K562 (cell line): ENCODE measurements around the gene SEPHS2. TPM values are rescaled to one million over a fixed set of nuclear protein-coding genes. Genes with fewer than 3 reads are reported as not detected.

Experiments
- CEBPB ChIP-seq: fragments of 450-650 bp; IDR thresholded peaks from 2 replicates; pipeline ENCODE4 v1.6.1; 2016; ENCODE audit warnings: missing genetic modification characterization, missing compliant biosample characterization
- FOS ChIP-seq: IDR thresholded peaks from 3 replicates; pipeline ENCODE4 v1.6.1; 2011; ENCODE audit not compliant: insufficient read length; ENCODE audit errors: extremely low read depth
- FOXJ3 ChIP-seq: sonication (generic); formaldehyde crosslinking; IDR thresholded peaks from 2 replicates; pipeline ENCODE4 v1.4.0; 2020; ENCODE audit warnings: mild to moderate bottlenecking, missing genetic modification reagents
- HMGXB4 ChIP-seq: sonication (generic); formaldehyde crosslinking; IDR thresholded peaks from 2 replicates; pipeline ENCODE4 v1.8.1; 2023; ENCODE audit warnings: mild to moderate bottlenecking, missing genetic modification reagents
- KAT8 ChIP-seq: fragments of 450-650 bp; IDR thresholded peaks from 2 replicates; pipeline ENCODE4 v1.6.1; 2016; ENCODE audit warnings: low read depth, mild to moderate bottlenecking
- MCM2 ChIP-seq: fragments of 450-650 bp; IDR thresholded peaks from 2 replicates; pipeline ENCODE4 v1.6.1; 2017; ENCODE audit warnings: low read depth, mild to moderate bottlenecking
- MTA2 ChIP-seq: fragments of 450-650 bp; IDR thresholded peaks from 2 replicates; pipeline ENCODE4 v1.6.1; 2016; ENCODE audit warnings: low read depth
- PML ChIP-seq: IDR thresholded peaks from 2 replicates; pipeline ENCODE4 v1.6.1; 2012; ENCODE audit warnings: low read length, inconsistent platforms
- POLR2H ChIP-seq: IDR thresholded peaks from 2 replicates; pipeline ENCODE4 v1.6.1; 2016; ENCODE audit warnings: missing genetic modification characterization, low read depth, mild to moderate bottlenecking, control low read depth, missing compliant biosample characterization, moderate library complexity
- ZNF224 ChIP-seq: sonication (generic); formaldehyde crosslinking; IDR thresholded peaks from 2 replicates; pipeline ENCODE4 v1.8.0; 2022; ENCODE audit warnings: mild to moderate bottlenecking, missing genetic modification reagents
- polyA plus RNA-seq, 8 experiments: library from polyadenylated mRNA; depleted of rRNA in 4 of 8; stranded (reverse) in 5 of 8; unstranded in 3 of 8; fragments of >200 nt; fragmentation: Nextera tagmentation in 2 of 8; fragmentation: Illumina TruSeq in 1 of 8; extraction: Ambion mirVana in 2 of 8; extraction: Trizol in 1 of 8; gene quantifications; 2 replicates each; pipeline versions ENCODE4 v1.2.1 to v1.2.3, GENCODE V29; 2011 to 2014; ENCODE audit warnings: inconsistent platforms in 1 of 8, missing spikeins in 1 of 8
- total RNA-seq, 7 experiments: library from RNA; depleted of rRNA in 6 of 7; stranded (reverse); fragments of >200 nt in 6 of 7; fragmentation: Illumina TruSeq in 2 of 7; extraction: Trizol in 2 of 7; gene quantifications; 2 replicates each; pipeline versions ENCODE4 v1.2.1 to v1.2.3, GENCODE V29; 2011 to 2021; ENCODE audit warnings: low replicate concordance in 1 of 7
- TF ChIP-seq, protein P1 (sequence below): fragments of 200-600 bp; sonication (generic); IDR thresholded peaks from one replicate; pipeline ENCODE4 v1.6.1; 2012; ENCODE audit warnings: mild to moderate bottlenecking, low read depth, low read length, inconsistent platforms
- TF ChIP-seq, protein P2 (sequence below): fragments of 450-650 bp; IDR thresholded peaks from 2 replicates; pipeline ENCODE4 v1.6.1; 2016; ENCODE audit warnings: antibody characterized with exemption

SEPHS2 gene
- total and polyA plus RNA-seq, 9 of the 15 experiments (the other 6 are each of a cell fraction or from before 2014, with no cell fraction given): 20.9 to 90.6 (median 43.4) TPM

DNA sequence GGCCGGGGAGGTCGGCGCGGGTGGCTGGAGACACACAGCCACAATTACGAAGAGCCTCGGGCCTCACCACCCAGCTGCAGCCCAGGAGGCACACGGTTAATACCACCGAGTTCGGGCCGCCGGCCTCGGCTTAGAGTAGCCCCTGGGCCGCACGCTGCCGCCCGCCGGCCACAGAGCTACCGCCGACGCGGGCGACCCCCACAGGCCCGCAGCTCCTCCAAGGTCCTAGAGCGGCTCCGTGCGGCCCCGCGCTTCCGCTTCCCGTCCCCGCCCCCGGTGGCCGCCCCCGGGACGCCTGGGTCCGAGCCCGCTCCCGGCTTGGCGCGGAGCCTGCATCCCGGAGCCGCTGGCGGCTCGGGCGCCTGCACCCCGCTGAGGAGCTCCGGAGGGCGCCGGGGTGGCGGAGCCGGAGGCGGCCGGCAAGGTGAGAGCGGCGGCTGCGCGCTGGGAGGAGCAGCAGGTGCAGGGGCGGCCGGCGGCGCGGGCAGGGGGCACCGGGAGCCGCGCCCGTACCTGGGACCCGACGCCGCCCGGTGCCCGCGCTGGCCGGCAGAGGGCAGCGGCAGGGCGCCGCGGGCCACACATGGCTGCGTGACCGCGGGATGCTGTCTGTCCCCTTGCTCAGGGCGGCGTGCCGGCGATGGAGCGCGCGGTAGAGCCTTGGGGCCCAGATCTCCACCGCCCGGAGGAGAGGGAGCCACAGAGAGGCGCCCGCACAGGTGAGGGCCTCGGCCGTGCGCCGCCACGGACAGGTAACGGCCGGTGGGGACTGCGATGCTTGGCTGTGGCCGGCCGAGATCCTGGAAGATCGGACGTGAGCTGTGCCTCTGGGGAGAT is 50.3 kb downstream of the SEPHS2 start, which contains the start of gene ZNF48 (continued):
- TF ChIP-seq, protein P1, sequence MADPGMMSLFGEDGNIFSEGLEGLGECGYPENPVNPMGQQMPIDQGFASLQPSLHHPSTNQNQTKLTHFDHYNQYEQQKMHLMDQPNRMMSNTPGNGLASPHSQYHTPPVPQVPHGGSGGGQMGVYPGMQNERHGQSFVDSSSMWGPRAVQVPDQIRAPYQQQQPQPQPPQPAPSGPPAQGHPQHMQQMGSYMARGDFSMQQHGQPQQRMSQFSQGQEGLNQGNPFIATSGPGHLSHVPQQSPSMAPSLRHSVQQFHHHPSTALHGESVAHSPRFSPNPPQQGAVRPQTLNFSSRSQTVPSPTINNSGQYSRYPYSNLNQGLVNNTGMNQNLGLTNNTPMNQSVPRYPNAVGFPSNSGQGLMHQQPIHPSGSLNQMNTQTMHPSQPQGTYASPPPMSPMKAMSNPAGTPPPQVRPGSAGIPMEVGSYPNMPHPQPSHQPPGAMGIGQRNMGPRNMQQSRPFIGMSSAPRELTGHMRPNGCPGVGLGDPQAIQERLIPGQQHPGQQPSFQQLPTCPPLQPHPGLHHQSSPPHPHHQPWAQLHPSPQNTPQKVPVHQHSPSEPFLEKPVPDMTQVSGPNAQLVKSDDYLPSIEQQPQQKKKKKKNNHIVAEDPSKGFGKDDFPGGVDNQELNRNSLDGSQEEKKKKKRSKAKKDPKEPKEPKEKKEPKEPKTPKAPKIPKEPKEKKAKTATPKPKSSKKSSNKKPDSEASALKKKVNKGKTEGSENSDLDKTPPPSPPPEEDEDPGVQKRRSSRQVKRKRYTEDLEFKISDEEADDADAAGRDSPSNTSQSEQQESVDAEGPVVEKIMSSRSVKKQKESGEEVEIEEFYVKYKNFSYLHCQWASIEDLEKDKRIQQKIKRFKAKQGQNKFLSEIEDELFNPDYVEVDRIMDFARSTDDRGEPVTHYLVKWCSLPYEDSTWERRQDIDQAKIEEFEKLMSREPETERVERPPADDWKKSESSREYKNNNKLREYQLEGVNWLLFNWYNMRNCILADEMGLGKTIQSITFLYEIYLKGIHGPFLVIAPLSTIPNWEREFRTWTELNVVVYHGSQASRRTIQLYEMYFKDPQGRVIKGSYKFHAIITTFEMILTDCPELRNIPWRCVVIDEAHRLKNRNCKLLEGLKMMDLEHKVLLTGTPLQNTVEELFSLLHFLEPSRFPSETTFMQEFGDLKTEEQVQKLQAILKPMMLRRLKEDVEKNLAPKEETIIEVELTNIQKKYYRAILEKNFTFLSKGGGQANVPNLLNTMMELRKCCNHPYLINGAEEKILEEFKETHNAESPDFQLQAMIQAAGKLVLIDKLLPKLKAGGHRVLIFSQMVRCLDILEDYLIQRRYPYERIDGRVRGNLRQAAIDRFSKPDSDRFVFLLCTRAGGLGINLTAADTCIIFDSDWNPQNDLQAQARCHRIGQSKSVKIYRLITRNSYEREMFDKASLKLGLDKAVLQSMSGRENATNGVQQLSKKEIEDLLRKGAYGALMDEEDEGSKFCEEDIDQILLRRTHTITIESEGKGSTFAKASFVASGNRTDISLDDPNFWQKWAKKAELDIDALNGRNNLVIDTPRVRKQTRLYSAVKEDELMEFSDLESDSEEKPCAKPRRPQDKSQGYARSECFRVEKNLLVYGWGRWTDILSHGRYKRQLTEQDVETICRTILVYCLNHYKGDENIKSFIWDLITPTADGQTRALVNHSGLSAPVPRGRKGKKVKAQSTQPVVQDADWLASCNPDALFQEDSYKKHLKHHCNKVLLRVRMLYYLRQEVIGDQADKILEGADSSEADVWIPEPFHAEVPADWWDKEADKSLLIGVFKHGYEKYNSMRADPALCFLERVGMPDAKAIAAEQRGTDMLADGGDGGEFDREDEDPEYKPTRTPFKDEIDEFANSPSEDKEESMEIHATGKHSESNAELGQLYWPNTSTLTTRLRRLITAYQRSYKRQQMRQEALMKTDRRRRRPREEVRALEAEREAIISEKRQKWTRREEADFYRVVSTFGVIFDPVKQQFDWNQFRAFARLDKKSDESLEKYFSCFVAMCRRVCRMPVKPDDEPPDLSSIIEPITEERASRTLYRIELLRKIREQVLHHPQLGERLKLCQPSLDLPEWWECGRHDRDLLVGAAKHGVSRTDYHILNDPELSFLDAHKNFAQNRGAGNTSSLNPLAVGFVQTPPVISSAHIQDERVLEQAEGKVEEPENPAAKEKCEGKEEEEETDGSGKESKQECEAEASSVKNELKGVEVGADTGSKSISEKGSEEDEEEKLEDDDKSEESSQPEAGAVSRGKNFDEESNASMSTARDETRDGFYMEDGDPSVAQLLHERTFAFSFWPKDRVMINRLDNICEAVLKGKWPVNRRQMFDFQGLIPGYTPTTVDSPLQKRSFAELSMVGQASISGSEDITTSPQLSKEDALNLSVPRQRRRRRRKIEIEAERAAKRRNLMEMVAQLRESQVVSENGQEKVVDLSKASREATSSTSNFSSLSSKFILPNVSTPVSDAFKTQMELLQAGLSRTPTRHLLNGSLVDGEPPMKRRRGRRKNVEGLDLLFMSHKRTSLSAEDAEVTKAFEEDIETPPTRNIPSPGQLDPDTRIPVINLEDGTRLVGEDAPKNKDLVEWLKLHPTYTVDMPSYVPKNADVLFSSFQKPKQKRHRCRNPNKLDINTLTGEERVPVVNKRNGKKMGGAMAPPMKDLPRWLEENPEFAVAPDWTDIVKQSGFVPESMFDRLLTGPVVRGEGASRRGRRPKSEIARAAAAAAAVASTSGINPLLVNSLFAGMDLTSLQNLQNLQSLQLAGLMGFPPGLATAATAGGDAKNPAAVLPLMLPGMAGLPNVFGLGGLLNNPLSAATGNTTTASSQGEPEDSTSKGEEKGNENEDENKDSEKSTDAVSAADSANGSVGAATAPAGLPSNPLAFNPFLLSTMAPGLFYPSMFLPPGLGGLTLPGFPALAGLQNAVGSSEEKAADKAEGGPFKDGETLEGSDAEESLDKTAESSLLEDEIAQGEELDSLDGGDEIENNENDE: no peak
- TF ChIP-seq HMGXB4 (CRISPR knock-in tag) (no peak; the same call in 1 of the 2 replicates), POLR2H (no peak), MCM2 (no peak), ZNF224 (no peak), PML (no peak), FOXJ3 (CRISPR knock-in tag) (no peak), KAT8 (no peak), FOS (no peak), MTA2 (no peak), CEBPB (tag) (no peak)
- TF ChIP-seq, protein P2, sequence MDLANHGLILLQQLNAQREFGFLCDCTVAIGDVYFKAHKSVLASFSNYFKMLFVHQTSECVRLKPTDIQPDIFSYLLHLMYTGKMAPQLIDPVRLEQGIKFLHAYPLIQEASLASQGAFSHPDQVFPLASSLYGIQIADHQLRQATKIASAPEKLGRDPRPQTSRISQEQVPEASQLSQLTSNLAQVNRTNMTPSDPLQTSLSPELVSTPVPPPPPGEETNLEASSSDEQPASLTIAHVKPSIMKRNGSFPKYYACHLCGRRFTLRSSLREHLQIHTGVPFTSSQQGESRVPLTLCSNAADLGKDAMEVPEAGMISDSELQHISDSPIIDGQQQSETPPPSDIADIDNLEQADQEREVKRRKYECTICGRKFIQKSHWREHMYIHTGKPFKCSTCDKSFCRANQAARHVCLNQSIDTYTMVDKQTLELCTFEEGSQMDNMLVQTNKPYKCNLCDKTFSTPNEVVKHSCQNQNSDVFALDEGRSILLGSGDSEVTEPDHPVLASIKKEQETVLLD: no peak
